AG10803 (cell line): ENCODE measurements around the gene HOMER1.
A peak's percentile ranks its signal among the peaks of the same experiment; 100 is the strongest.

Experiments used
- DNase-seq: peaks from one replicate; pipeline ENCODE4 v3.0.0; 2010; ENCODE audit warnings: low read depth
- H3K4me3 ChIP-seq: 2 replicates; pipeline ENCODE4 v1.5.1; 2011; ENCODE audit warnings: mild to moderate bottlenecking, low read length, control low read depth
- CTCF ChIP-seq: conservative IDR thresholded peaks from 2 replicates; pipeline ENCODE4 v1.5.1; 2011; ENCODE audit warnings: mild to moderate bottlenecking, low read length, control low read depth, inconsistent platforms

HOMER1 gene

GRCh38 chr5:79503794-79504495, 10.0 kb downstream of the HOMER1 start:
- no peak for DNase-seq
- no peak for TF ChIP-seq CTCF
- no peak overlapping the region for H3K4me3 ChIP-seq

- H3K4me3 ChIP-seq: no peak overlapping the region
- no peak for DNase-seq
- no peak for TF ChIP-seq CTCF
Observed at GRCh38 chr5:79499640-79500273, 14.2 kb downstream of the HOMER1 start.

GRCh38 chr5:79495311-79495710, 18.6 kb downstream of the HOMER1 start:
- TF ChIP-seq CTCF: no peak

GRCh38 chr5:79493596-79494345, 20.2 kb downstream of the HOMER1 start:
- DNase-seq: peak; percentile 27
- no peak overlapping the region for H3K4me3 ChIP-seq
- TF ChIP-seq CTCF: no peak

More at GRCh38 chr5:79495311-79495710, 18.6 kb downstream of the HOMER1 start:
- no peak overlapping the region for H3K4me3 ChIP-seq
- no peak for DNase-seq

GRCh38 chr5:79491690-79492317, 22.1 kb downstream of the HOMER1 start:
- no peak for TF ChIP-seq CTCF
- DNase-seq: no peak
- no peak overlapping the region for H3K4me3 ChIP-seq

- no peak for TF ChIP-seq CTCF
- H3K4me3 ChIP-seq: no peak overlapping the region
- DNase-seq: no peak
Observed at GRCh38 chr5:79490323-79490936, 23.5 kb downstream of the HOMER1 start.
